GM12873 (cell line): Measurements from ENCODE around the gene TLR2.

Experiments used
- TF ChIP-seq, protein P1 (sequence below): IDR thresholded peaks from 2 replicates; pipeline ENCODE4 v1.5.1; 2012; ENCODE audit warnings: low read depth, mild to moderate bottlenecking, moderate library complexity, low read length, control low read depth; ENCODE audit not compliant: insufficient read depth; ENCODE audit errors: missing control alignments

TLR2 gene

DNA sequence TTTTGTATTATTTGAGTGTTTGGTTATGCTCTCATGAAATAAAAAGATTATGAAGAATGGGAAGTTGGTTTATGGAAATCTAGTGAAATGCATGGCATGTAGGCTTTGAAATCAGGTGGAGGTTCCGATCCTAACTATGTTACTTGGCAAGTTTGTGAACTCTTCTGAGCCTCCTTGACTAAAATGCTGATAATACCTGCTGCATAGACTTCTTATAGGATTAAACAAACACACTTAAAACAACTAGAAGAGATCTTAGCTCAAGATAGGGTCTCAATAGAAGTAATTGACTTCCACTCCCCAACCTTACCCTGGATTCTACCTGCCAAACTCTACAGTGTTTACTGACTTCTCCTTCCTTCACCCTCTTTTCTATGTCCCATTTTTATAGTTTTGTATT lies 22.2 kb upstream of the TLR2 start:
- TF ChIP-seq, protein P1, sequence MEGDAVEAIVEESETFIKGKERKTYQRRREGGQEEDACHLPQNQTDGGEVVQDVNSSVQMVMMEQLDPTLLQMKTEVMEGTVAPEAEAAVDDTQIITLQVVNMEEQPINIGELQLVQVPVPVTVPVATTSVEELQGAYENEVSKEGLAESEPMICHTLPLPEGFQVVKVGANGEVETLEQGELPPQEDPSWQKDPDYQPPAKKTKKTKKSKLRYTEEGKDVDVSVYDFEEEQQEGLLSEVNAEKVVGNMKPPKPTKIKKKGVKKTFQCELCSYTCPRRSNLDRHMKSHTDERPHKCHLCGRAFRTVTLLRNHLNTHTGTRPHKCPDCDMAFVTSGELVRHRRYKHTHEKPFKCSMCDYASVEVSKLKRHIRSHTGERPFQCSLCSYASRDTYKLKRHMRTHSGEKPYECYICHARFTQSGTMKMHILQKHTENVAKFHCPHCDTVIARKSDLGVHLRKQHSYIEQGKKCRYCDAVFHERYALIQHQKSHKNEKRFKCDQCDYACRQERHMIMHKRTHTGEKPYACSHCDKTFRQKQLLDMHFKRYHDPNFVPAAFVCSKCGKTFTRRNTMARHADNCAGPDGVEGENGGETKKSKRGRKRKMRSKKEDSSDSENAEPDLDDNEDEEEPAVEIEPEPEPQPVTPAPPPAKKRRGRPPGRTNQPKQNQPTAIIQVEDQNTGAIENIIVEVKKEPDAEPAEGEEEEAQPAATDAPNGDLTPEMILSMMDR, result no peak

DNA sequence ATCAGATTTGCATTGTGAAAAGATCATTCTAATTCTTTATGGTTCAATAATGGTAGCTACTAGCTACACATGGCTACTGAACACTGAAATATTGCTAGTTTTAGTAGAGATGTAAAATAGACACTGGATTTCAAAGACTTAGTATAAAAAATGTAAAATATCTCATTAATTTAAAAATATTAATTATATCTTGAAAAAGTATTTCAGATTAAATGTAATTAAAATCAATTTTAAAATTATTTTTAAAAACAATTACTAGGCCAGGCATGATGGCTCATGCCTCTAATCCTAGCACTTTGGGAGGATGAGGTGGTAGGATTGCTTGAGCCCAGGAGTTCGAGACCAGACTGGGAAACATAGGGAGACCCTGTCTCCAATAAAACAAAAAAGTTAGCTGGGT lies 20.4 kb upstream of the TLR2 start:
- TF ChIP-seq, protein P1, result no peak

DNA sequence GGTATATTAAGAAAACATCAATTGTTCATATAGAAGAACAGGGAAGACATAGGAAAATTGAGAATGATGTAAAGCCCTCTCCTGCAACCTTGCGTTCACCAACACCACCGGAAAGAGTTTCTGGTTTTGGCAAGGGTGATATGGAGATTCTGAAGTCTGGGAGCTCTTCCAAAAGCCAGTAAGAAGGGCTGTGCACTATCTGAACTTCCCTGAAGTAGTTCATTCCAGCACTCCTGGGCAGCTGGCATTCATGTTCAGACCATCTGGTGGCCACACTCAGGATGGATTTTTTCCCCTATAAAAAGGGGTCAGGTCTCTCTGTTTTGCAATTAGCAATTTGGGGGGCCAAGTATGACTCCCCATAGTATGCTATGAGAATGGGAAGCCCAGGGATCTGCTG lies 15.4 kb upstream of the TLR2 start:
- TF ChIP-seq, protein P1, result no peak

DNA sequence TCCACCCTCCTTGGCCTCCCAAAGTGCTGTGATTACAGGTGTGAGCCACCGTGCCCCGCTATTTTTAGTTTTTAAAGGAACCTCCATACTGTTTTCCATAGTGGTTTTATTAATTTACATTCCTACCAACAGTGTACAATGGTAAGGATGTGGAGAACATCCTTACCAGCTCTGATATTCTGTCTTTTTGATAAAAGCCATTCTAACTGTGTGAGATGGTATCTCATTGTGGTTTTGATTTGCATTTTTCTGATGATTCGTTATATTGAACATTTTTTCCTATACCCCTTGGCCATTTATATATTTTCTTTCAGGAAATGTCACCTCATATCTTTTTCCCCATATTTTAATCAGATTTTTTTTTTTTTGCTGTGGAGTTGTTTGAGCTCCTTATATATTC lies 14.2 kb upstream of the TLR2 start:
- TF ChIP-seq, protein P1, result no peak

DNA sequence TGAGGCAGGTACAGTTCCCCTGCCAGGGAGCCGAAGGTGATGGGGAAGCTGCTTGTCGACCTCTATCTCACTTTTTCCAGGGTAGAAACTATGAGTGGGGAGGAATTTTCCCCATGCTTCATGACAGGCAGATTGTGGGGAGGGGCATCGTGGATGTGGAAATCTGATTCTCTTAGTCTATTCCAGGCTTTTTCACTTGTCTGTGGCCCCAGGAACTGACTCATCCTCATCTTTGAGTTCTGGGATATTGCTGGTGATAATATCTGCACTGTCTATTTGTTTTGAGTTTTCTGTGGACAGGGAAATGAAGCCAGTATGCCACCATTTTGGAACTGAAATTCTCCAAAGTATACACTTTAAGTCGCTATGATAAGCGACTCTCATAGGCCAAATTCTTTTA lies 7.6 kb upstream of the TLR2 start:
- TF ChIP-seq, protein P1, result no peak

DNA sequence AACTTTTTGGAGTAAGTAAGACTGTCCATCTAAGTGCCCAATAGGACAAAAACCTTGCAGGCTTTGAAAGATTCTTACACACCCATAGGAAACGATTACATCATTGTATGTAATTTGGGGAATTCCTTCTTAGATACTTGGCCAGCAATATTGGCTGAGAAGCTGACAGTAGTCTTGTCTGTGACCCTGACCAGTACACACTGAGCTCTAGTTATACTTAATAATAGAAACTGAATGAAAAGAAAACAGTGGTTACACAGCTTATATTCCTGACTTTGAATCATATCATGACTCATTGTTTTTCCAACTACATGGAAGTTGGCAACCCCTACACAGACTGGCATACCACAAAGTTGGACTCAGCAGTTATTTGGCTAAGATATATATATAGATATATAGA lies 7.1 kb upstream of the TLR2 start:
- TF ChIP-seq, protein P1, result no peak

DNA sequence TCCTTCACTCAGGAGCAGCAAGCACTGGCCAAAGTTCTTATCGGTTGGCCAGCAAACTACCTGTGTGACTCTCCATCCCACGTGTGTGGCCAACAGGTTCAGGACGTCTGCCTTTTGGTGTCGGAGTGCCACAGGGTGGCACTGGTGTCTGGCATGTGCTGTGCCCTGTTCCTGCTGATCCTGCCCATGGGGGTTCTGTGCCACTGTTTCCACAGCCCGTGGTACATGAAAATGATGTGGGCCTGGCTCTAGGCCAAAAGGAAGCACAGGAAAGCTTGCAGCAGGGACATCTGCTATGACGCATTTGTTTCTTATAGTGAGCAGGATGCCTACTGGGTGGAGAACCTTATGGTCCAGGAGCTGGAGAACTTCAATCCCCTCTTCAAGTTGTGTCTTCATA lies 4.6 kb upstream of the TLR2 start:
- TF ChIP-seq, protein P1, result no peak
